Dendritic cell treated with granulocyte-macrophage colony-stimulating factor and Interleukin-4, amounts not matched to agents 40 ng/mL and 50 ng/mL, for 4 days (primary cell): ENCODE measurements around the gene ADGRL3.

Experiments used
- H3K27ac Mint-ChIP-seq: one replicate; pipeline ENCODE4 v1.8.0; 2022; ENCODE audit warnings: mild to moderate bottlenecking, mixed read lengths
- H3K27me3 Mint-ChIP-seq: one replicate; pipeline ENCODE4 v1.8.0; 2022; ENCODE audit warnings: mild to moderate bottlenecking, mixed read lengths
- H3K36me3 Mint-ChIP-seq: one replicate; pipeline ENCODE4 v1.8.0; 2022; ENCODE audit warnings: low read depth, mixed read lengths
- H3K4me1 Mint-ChIP-seq: one replicate; pipeline ENCODE4 v1.8.0; 2022; ENCODE audit warnings: low read depth, mixed read lengths
- H3K4me3 Mint-ChIP-seq: one replicate; pipeline ENCODE4 v1.8.0; 2022; ENCODE audit warnings: mild to moderate bottlenecking, moderate library complexity, mixed read lengths
- H3K9me3 Mint-ChIP-seq: one replicate; pipeline ENCODE4 v1.8.0; 2022; ENCODE audit warnings: mixed read lengths
- intact Hi-C: fragments of 100-400 bp; cut with micrococcal nuclease; formaldehyde crosslinking; loops from one replicate; pipeline ENCODE4 v1.15.0; 2022

The ADGRL3 gene

GRCh38 chr4:61407642-61408618 lies 207.8 kb downstream of the ADGRL3 start:
- H3K9me3 Mint-ChIP-seq, result no peaks in the 10 kb centered on the region
- no peak overlapping the region for H3K4me3 Mint-ChIP-seq
- H3K27ac Mint-ChIP-seq, result no peak overlapping the region
- intact Hi-C loops, result no loop called here
- no peaks in the 10 kb centered on the region for H3K36me3 Mint-ChIP-seq
- H3K27me3 Mint-ChIP-seq, result no peaks in the 10 kb centered on the region
- no peaks in the 10 kb centered on the region for H3K4me1 Mint-ChIP-seq

GRCh38 chr4:61408861-61409260 lies 208.7 kb downstream of the ADGRL3 start:
- Mint-ChIP-seq H3K4me1 (no peaks in the 10 kb centered on the region), H3K27me3 (no peaks in the 10 kb centered on the region), H3K36me3 (no peaks in the 10 kb centered on the region), H3K27ac (no peak overlapping the region), H3K4me3 (no peak overlapping the region), H3K9me3 (no peaks in the 10 kb centered on the region)
- intact Hi-C loops, result no loop called here

- Mint-ChIP-seq H3K36me3 (no peaks in the 10 kb centered on the region), H3K27ac (no peak overlapping the region), H3K27me3 (no peaks in the 10 kb centered on the region), H3K4me3 (no peak overlapping the region), H3K9me3 (no peaks in the 10 kb centered on the region), H3K4me1 (no peaks in the 10 kb centered on the region)
- intact Hi-C loops, result no loop called here
Measured at GRCh38 chr4:61411241-61411640, 211.1 kb downstream of the ADGRL3 start.

GRCh38 chr4:61425315-61425714 lies 225.2 kb downstream of the ADGRL3 start:
- Mint-ChIP-seq H3K4me1 (no peaks in the 10 kb centered on the region), H3K27ac (no peak overlapping the region), H3K9me3 (peaks cover 29% of the 10 kb centered on the region), H3K36me3 (no peaks in the 10 kb centered on the region), H3K27me3 (no peaks in the 10 kb centered on the region), H3K4me3 (no peak overlapping the region)
- intact Hi-C loops, result no loop called here

GRCh38 chr4:61426229-61426628 lies 226.1 kb downstream of the ADGRL3 start:
- intact Hi-C loops, result no loop called here
- Mint-ChIP-seq H3K4me3 (no peak overlapping the region), H3K27me3 (no peaks in the 10 kb centered on the region), H3K27ac (no peak overlapping the region), H3K9me3 (peaks cover 29% of the 10 kb centered on the region), H3K36me3 (no peaks in the 10 kb centered on the region), H3K4me1 (no peaks in the 10 kb centered on the region)

GRCh38 chr4:61427099-61427817 lies 227.1 kb downstream of the ADGRL3 start:
- Mint-ChIP-seq H3K4me1 (no peaks in the 10 kb centered on the region), H3K36me3 (no peaks in the 10 kb centered on the region), H3K27me3 (no peaks in the 10 kb centered on the region), H3K4me3 (no peak overlapping the region), H3K9me3 (peaks cover 29% of the 10 kb centered on the region), H3K27ac (no peak overlapping the region)
- intact Hi-C loops, result no loop called here

- Mint-ChIP-seq H3K27me3 (no peaks in the 10 kb centered on the region), H3K9me3 (peaks cover 27% of the 10 kb centered on the region), H3K27ac (no peak overlapping the region), H3K4me3 (no peak overlapping the region), H3K36me3 (no peaks in the 10 kb centered on the region), H3K4me1 (no peaks in the 10 kb centered on the region)
- intact Hi-C loops, result no loop called here
Measured at GRCh38 chr4:61427818-61428495, 227.8 kb downstream of the ADGRL3 start.

GRCh38 chr4:61428950-61429349 lies 228.8 kb downstream of the ADGRL3 start:
- H3K27me3 Mint-ChIP-seq, result no peaks in the 10 kb centered on the region
- H3K4me3 Mint-ChIP-seq, result no peak overlapping the region
- intact Hi-C loops, result no loop called here
- no peak overlapping the region for H3K27ac Mint-ChIP-seq
- peaks cover 17% of the 10 kb centered on the region for H3K9me3 Mint-ChIP-seq
- H3K4me1 Mint-ChIP-seq, result no peaks in the 10 kb centered on the region
- no peaks in the 10 kb centered on the region for H3K36me3 Mint-ChIP-seq

- peaks cover 5% of the 10 kb centered on the region for H3K4me1 Mint-ChIP-seq
- H3K27ac Mint-ChIP-seq, result no peak overlapping the region
- intact Hi-C loops, result no loop called here
- H3K36me3 Mint-ChIP-seq, result no peaks in the 10 kb centered on the region
- no peak overlapping the region for H3K4me3 Mint-ChIP-seq
- H3K27me3 Mint-ChIP-seq, result no peaks in the 10 kb centered on the region
- H3K9me3 Mint-ChIP-seq, result peaks cover 15% of the 10 kb centered on the region
Measured at GRCh38 chr4:61431131-61431530, 231.0 kb downstream of the ADGRL3 start.

- Mint-ChIP-seq H3K4me3 (no peak overlapping the region), H3K36me3 (no peaks in the 10 kb centered on the region)
- intact Hi-C loops, result no loop called here
Measured at GRCh38 chr4:61437923-61438322, 237.8 kb downstream of the ADGRL3 start.

GRCh38 chr4:61440321-61440720 lies 240.2 kb downstream of the ADGRL3 start:
- no peaks in the 10 kb centered on the region for H3K9me3 Mint-ChIP-seq
- no peak overlapping the region for H3K27ac Mint-ChIP-seq
- no peaks in the 10 kb centered on the region for H3K27me3 Mint-ChIP-seq
- no peaks in the 10 kb centered on the region for H3K36me3 Mint-ChIP-seq
- intact Hi-C loops, result no loop called here
- peaks cover 5% of the 10 kb centered on the region for H3K4me1 Mint-ChIP-seq
- no peak overlapping the region for H3K4me3 Mint-ChIP-seq

More at GRCh38 chr4:61437923-61438322, 237.8 kb downstream of the ADGRL3 start:
- peaks cover 5% of the 10 kb centered on the region for H3K4me1 Mint-ChIP-seq
- H3K27ac Mint-ChIP-seq, result no peak overlapping the region
- H3K27me3 Mint-ChIP-seq, result no peaks in the 10 kb centered on the region
- H3K9me3 Mint-ChIP-seq, result no peaks in the 10 kb centered on the region

GRCh38 chr4:61442936-61443335 lies 242.8 kb downstream of the ADGRL3 start:
- no peak overlapping the region for H3K4me3 Mint-ChIP-seq
- intact Hi-C loops, result no loop called here

GRCh38 chr4:61443813-61444510 lies 243.8 kb downstream of the ADGRL3 start:
- no peaks in the 10 kb centered on the region for H3K4me1 Mint-ChIP-seq
- no peak overlapping the region for H3K27ac Mint-ChIP-seq
- H3K27me3 Mint-ChIP-seq, result no peaks in the 10 kb centered on the region
- intact Hi-C loops, result no loop called here
- no peaks in the 10 kb centered on the region for H3K9me3 Mint-ChIP-seq
- H3K4me3 Mint-ChIP-seq, result no peak overlapping the region
- no peaks in the 10 kb centered on the region for H3K36me3 Mint-ChIP-seq

More at GRCh38 chr4:61442936-61443335, 242.8 kb downstream of the ADGRL3 start:
- Mint-ChIP-seq H3K4me1 (no peaks in the 10 kb centered on the region), H3K9me3 (no peaks in the 10 kb centered on the region), H3K36me3 (no peaks in the 10 kb centered on the region), H3K27ac (no peak overlapping the region), H3K27me3 (no peaks in the 10 kb centered on the region)
